ENCODE data around the gene GRK6. TPM values are rescaled to one million over a fixed set of nuclear protein-coding genes. Genes with fewer than 3 reads are reported as not detected.

GRK6 gene
- total and polyA plus RNA-seq, 2 experiments from 2014 or later: 13.0 to 56.8 TPM

DNA sequence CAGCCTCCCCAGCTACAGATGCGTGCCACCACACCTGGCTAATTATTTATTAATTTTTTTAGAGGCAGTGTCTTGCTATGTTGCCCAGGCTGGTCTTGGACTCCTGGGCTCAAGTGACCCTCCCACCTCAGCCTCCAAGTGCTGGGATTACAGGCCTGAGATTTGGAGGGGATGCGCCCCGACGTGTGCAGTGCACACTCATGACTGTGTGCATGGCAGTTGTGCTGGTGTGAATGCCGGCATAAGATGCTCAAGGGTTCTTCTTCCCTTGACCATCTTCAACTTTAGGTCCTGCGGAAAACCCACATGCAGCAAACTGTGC, 45.7 kb upstream of the GRK6 start:
- no peaks in the 10 kb centered on the region for H4K20me1 ChIP-seq (replicated peaks; ENCODE audit: insufficient read depth)
- H3K79me2 ChIP-seq (replicated peaks; ENCODE audit: insufficient read depth): no peaks in the 10 kb centered on the region
- peaks cover 9% of the 10 kb centered on the region for H3K4me1 Mint-ChIP-seq
- ATAC-seq (no peak), DNase-seq (ENCODE audit: low spot score) (no peak)
- H3K36me3 Mint-ChIP-seq (ENCODE audit: low read depth): no peaks in the 10 kb centered on the region
- H3K27ac ChIP-seq (ENCODE audit: low read depth): no peak overlapping the region
- H3K27me3 ChIP-seq (ENCODE audit: insufficient read depth): no peaks in the 10 kb centered on the region
- H3K9me3 Mint-ChIP-seq: no peaks in the 10 kb centered on the region
- peak overlapping the region; percentile 69; the same call in 1 of the 2 replicates for H2AFZ ChIP-seq
- peaks cover 21% of the 10 kb centered on the region for H3K27me3 Mint-ChIP-seq (ENCODE audit: insufficient read depth, low read depth, poor library complexity)
- no peak overlapping the region for H3K4me2 ChIP-seq
- H3K27ac Mint-ChIP-seq: no peak overlapping the region
- no peaks in the 10 kb centered on the region for H3F3A ChIP-seq (replicated peaks; ENCODE audit: low read depth)
- no peaks in the 10 kb centered on the region for H3K4me1 ChIP-seq (ENCODE audit: insufficient read depth)
- no peaks in the 10 kb centered on the region for H3K9me2 ChIP-seq (ENCODE audit: insufficient read depth)
- no peak overlapping the region for H3K4me3 Mint-ChIP-seq
- TF ChIP-seq STAT1 (IDR thresholded peaks at IDR 0.05; ENCODE audit: unreplicated experiment): no peak
- TF ChIP-seq EZH2phosphoT487 (IDR thresholded peaks at IDR 0.05; ENCODE audit: unreplicated experiment): no peak
- TF ChIP-seq, protein P1, sequence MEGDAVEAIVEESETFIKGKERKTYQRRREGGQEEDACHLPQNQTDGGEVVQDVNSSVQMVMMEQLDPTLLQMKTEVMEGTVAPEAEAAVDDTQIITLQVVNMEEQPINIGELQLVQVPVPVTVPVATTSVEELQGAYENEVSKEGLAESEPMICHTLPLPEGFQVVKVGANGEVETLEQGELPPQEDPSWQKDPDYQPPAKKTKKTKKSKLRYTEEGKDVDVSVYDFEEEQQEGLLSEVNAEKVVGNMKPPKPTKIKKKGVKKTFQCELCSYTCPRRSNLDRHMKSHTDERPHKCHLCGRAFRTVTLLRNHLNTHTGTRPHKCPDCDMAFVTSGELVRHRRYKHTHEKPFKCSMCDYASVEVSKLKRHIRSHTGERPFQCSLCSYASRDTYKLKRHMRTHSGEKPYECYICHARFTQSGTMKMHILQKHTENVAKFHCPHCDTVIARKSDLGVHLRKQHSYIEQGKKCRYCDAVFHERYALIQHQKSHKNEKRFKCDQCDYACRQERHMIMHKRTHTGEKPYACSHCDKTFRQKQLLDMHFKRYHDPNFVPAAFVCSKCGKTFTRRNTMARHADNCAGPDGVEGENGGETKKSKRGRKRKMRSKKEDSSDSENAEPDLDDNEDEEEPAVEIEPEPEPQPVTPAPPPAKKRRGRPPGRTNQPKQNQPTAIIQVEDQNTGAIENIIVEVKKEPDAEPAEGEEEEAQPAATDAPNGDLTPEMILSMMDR (conservative IDR thresholded peaks at IDR 0.05; ENCODE audit: low read depth in 2 of 2): no peak
- no peak for TF ChIP-seq JUNB (IDR thresholded peaks at IDR 0.05; ENCODE audit: unreplicated experiment)
- TF ChIP-seq POLR2AphosphoS5 (IDR thresholded peaks at IDR 0.05; ENCODE audit: low read depth): no peak
- no peak for TF ChIP-seq ZNF114 (CRISPR knock-in tag; IDR thresholded peaks at IDR 0.05)
- no peaks in the 10 kb centered on the region for H3K36me3 ChIP-seq (ENCODE audit: insufficient read depth)
- no peak overlapping the region for H3K4me3 ChIP-seq

DNA sequence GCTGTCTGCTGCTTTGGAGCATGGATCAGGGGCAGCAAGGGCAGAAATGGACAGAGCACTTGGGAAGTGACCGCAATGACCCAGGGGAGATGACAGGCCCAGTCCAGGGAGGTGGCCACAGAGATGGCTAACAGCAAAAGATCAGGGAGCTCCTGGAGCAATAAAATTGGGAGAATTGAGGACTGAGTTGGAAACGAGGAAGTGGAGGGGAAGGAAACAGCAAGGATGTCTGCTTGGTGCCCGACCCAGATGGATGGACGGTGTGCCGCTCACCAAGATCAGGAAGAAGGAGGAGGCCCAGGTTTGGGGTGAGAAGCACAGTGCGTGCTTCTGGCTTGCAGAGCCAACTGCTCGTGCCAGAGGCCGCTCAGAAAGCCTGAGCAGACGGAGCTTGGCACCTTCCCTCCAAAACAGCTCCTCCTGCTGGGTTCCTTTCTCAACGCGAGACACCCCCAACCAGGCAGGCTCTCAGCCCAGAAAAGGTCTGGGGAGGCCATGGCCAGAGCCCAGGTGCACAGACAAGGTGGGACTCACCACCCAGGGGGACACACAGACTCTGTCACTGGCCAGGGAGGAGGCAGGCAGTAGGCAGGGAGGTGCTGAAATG, 44.0 kb upstream of the GRK6 start:
- Histone ChIP-seq H3K9me2 (ENCODE audit: insufficient read depth) (no peaks in the 10 kb centered on the region), H3K4me3 (no peak overlapping the region), H3K27me3 (ENCODE audit: insufficient read depth) (no peaks in the 10 kb centered on the region), H3F3A (replicated peaks; ENCODE audit: low read depth) (no peaks in the 10 kb centered on the region), H2AFZ (no peak overlapping the region; the same call in 1 of the 2 replicates), H3K27ac (ENCODE audit: low read depth) (no peak overlapping the region), H4K20me1 (replicated peaks; ENCODE audit: insufficient read depth) (no peaks in the 10 kb centered on the region), H3K36me3 (ENCODE audit: insufficient read depth) (no peaks in the 10 kb centered on the region), H3K4me2 (no peak overlapping the region), H3K79me2 (replicated peaks; ENCODE audit: insufficient read depth) (no peaks in the 10 kb centered on the region), H3K4me1 (ENCODE audit: insufficient read depth) (no peaks in the 10 kb centered on the region)
- ATAC-seq (peak; percentile 77), DNase-seq (ENCODE audit: low spot score) (peak; percentile 80)
- Mint-ChIP-seq H3K9me3 (no peaks in the 10 kb centered on the region), H3K4me3 (no peak overlapping the region; the same call in 2 of the 3 replicates), H3K4me1 (peaks cover 9% of the 10 kb centered on the region), H3K36me3 (ENCODE audit: low read depth) (no peaks in the 10 kb centered on the region), H3K27me3 (ENCODE audit: insufficient read depth, low read depth, poor library complexity) (peaks cover 19% of the 10 kb centered on the region), H3K27ac (no peak overlapping the region)
- TF ChIP-seq JUNB (IDR thresholded peaks at IDR 0.05; ENCODE audit: unreplicated experiment) (no peak), STAT1 (IDR thresholded peaks at IDR 0.05; ENCODE audit: unreplicated experiment) (no peak)
- TF ChIP-seq, protein P2, sequence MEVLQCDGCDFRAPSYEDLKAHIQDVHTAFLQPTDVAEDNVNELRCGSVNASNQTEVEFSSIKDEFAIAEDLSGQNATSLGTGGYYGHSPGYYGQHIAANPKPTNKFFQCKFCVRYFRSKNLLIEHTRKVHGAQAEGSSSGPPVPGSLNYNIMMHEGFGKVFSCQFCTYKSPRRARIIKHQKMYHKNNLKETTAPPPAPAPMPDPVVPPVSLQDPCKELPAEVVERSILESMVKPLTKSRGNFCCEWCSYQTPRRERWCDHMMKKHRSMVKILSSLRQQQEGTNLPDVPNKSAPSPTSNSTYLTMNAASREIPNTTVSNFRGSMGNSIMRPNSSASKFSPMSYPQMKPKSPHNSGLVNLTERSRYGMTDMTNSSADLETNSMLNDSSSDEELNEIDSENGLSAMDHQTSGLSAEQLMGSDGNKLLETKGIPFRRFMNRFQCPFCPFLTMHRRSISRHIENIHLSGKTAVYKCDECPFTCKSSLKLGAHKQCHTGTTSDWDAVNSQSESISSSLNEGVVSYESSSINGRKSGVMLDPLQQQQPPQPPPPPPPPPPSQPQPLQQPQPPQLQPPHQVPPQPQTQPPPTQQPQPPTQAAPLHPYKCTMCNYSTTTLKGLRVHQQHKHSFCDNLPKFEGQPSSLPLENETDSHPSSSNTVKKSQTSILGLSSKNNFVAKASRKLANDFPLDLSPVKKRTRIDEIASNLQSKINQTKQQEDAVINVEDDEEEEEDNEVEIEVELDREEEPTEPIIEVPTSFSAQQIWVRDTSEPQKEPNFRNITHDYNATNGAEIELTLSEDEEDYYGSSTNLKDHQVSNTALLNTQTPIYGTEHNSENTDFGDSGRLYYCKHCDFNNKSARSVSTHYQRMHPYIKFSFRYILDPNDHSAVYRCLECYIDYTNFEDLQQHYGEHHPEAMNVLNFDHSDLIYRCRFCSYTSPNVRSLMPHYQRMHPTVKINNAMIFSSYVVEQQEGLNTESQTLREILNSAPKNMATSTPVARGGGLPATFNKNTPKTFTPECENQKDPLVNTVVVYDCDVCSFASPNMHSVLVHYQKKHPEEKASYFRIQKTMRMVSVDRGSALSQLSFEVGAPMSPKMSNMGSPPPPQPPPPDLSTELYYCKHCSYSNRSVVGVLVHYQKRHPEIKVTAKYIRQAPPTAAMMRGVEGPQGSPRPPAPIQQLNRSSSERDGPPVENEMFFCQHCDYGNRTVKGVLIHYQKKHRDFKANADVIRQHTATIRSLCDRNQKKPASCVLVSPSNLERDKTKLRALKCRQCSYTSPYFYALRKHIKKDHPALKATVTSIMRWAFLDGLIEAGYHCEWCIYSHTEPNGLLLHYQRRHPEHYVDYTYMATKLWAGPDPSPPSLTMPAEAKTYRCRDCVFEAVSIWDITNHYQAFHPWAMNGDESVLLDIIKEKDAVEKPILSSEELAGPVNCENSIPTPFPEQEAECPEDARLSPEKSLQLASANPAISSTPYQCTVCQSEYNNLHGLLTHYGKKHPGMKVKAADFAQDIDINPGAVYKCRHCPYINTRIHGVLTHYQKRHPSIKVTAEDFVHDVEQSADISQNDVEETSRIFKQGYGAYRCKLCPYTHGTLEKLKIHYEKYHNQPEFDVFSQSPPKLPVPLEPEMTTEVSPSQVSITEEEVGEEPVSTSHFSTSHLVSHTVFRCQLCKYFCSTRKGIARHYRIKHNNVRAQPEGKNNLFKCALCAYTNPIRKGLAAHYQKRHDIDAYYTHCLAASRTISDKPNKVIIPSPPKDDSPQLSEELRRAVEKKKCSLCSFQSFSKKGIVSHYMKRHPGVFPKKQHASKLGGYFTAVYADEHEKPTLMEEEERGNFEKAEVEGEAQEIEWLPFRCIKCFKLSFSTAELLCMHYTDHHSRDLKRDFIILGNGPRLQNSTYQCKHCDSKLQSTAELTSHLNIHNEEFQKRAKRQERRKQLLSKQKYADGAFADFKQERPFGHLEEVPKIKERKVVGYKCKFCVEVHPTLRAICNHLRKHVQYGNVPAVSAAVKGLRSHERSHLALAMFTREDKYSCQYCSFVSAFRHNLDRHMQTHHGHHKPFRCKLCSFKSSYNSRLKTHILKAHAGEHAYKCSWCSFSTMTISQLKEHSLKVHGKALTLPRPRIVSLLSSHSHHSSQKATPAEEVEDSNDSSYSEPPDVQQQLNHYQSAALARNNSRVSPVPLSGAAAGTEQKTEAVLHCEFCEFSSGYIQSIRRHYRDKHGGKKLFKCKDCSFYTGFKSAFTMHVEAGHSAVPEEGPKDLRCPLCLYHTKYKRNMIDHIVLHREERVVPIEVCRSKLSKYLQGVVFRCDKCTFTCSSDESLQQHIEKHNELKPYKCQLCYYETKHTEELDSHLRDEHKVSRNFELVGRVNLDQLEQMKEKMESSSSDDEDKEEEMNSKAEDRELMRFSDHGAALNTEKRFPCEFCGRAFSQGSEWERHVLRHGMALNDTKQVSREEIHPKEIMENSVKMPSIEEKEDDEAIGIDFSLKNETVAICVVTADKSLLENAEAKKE (CRISPR knock-in tag; IDR thresholded peaks at IDR 0.05): no peak
- TF ChIP-seq, protein P3, sequence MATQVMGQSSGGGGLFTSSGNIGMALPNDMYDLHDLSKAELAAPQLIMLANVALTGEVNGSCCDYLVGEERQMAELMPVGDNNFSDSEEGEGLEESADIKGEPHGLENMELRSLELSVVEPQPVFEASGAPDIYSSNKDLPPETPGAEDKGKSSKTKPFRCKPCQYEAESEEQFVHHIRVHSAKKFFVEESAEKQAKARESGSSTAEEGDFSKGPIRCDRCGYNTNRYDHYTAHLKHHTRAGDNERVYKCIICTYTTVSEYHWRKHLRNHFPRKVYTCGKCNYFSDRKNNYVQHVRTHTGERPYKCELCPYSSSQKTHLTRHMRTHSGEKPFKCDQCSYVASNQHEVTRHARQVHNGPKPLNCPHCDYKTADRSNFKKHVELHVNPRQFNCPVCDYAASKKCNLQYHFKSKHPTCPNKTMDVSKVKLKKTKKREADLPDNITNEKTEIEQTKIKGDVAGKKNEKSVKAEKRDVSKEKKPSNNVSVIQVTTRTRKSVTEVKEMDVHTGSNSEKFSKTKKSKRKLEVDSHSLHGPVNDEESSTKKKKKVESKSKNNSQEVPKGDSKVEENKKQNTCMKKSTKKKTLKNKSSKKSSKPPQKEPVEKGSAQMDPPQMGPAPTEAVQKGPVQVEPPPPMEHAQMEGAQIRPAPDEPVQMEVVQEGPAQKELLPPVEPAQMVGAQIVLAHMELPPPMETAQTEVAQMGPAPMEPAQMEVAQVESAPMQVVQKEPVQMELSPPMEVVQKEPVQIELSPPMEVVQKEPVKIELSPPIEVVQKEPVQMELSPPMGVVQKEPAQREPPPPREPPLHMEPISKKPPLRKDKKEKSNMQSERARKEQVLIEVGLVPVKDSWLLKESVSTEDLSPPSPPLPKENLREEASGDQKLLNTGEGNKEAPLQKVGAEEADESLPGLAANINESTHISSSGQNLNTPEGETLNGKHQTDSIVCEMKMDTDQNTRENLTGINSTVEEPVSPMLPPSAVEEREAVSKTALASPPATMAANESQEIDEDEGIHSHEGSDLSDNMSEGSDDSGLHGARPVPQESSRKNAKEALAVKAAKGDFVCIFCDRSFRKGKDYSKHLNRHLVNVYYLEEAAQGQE (IDR thresholded peaks at IDR 0.05; ENCODE audit: unreplicated experiment): no peak

Data from GM23338 (cell line).